SK-MEL-5 (cell line): Measurements from ENCODE around the gene OR6T1. TPM values are rescaled to one million over a fixed set of nuclear protein-coding genes. Genes with fewer than 3 reads are reported as not detected.

ENCODE experiments used
- total RNA-seq: library from RNA; depleted of rRNA; stranded (reverse); fragments of >200 nt; shearing (Covaris generic); gene quantifications from 2 replicates; pipeline ENCODE4 v1.2.3, GENCODE V29; 2014; rRNA removed

The OR6T1 gene
- total RNA-seq, 1 experiment from 2014 or later = not detected

Other genes starting within 250 kb of the OR6T1 start
- 5.8 and 7.6 TPM in 2 replicates for gene ZNF202, start 202.2 kb downstream of the OR6T1 start, total RNA-seq
- not detected in 2 replicates for gene OR6X1, start 189.3 kb downstream of the OR6T1 start, total RNA-seq
- not detected in 2 replicates for gene OR6M1, start 137.5 kb downstream of the OR6T1 start, total RNA-seq
- gene TMEM225, start 58.2 kb downstream of the OR6T1 start, total RNA-seq = not detected in 2 replicates
- gene OR8D4, start 41.7 kb downstream of the OR6T1 start, total RNA-seq = not detected in 2 replicates
- gene OR4D5, start 4.2 kb downstream of the OR6T1 start, total RNA-seq = not detected in 2 replicates
- not detected in 2 replicates for gene OR10S1, start 33.9 kb upstream of the OR6T1 start, total RNA-seq
- gene OR10G6, start 51.3 kb upstream of the OR6T1 start, total RNA-seq = not detected in 2 replicates
- not detected in 2 replicates for gene OR10G4, start 69.2 kb upstream of the OR6T1 start, total RNA-seq
- not detected in 2 replicates for gene OR10G9, start 79.2 kb upstream of the OR6T1 start, total RNA-seq
- not detected in 2 replicates for gene OR10G8, start 83.0 kb upstream of the OR6T1 start, total RNA-seq
- gene OR10G7, start 97.5 kb upstream of the OR6T1 start, total RNA-seq = not detected in 2 replicates
- gene VWA5A, start 171.6 kb upstream of the OR6T1 start, total RNA-seq = 5.2 and 6.6 TPM in 2 replicates
- gene OR10D3, start 239.5 kb upstream of the OR6T1 start, total RNA-seq = not detected in 2 replicates